Fibroblast of villous mesenchyme (primary cell): ENCODE data around the gene GLIS1. TPM values are rescaled to one million over a fixed set of nuclear protein-coding genes. Genes with fewer than 3 reads are reported as not detected.

ENCODE experiments used
- DNase-seq: peaks from one replicate; pipeline ENCODE4 v3.0.0-alpha.2; 2010; ENCODE audit warnings: low read depth
- H3K4me3 ChIP-seq: 2 replicates; pipeline ENCODE4 v1.5.1; 2011; ENCODE audit warnings: low read depth, mild to moderate bottlenecking, low read length
- total RNA-seq: library from RNA; depleted of rRNA; stranded (reverse); fragments of >200 nt; gene quantifications from 2 replicates; pipeline ENCODE4 v1.2.3, GENCODE V29; 2012
- TF ChIP-seq, protein P1 (sequence below): IDR thresholded peaks from 2 replicates; pipeline ENCODE4 v1.5.1; 2012; ENCODE audit warnings: low read depth, mild to moderate bottlenecking, low read length; ENCODE audit not compliant: insufficient read depth

The GLIS1 gene
- total RNA-seq, 1 donor = 0.43 TPM

DNA sequence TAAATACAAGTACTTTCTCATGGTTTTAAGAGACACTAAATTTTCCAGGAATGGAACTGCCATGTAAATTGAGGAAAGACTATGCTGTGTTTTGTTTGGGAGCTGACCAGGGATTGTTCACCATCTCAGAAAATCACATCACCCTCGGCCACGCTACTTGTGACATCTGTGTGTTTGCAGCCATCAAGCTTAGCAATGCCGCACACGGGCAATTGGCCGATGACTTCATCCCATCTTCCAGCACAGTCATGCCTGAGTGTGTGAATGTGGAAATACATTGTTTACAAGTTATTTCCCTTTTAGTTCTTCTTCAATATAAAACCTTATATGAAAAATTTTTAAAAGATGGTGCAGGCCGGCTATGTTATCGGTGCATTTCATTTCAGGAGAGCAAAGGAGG lies 121.6 kb downstream of the GLIS1 start:
- no peak for DNase-seq
- TF ChIP-seq, protein P1, sequence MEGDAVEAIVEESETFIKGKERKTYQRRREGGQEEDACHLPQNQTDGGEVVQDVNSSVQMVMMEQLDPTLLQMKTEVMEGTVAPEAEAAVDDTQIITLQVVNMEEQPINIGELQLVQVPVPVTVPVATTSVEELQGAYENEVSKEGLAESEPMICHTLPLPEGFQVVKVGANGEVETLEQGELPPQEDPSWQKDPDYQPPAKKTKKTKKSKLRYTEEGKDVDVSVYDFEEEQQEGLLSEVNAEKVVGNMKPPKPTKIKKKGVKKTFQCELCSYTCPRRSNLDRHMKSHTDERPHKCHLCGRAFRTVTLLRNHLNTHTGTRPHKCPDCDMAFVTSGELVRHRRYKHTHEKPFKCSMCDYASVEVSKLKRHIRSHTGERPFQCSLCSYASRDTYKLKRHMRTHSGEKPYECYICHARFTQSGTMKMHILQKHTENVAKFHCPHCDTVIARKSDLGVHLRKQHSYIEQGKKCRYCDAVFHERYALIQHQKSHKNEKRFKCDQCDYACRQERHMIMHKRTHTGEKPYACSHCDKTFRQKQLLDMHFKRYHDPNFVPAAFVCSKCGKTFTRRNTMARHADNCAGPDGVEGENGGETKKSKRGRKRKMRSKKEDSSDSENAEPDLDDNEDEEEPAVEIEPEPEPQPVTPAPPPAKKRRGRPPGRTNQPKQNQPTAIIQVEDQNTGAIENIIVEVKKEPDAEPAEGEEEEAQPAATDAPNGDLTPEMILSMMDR = no peak
- H3K4me3 ChIP-seq = no peak overlapping the region

DNA sequence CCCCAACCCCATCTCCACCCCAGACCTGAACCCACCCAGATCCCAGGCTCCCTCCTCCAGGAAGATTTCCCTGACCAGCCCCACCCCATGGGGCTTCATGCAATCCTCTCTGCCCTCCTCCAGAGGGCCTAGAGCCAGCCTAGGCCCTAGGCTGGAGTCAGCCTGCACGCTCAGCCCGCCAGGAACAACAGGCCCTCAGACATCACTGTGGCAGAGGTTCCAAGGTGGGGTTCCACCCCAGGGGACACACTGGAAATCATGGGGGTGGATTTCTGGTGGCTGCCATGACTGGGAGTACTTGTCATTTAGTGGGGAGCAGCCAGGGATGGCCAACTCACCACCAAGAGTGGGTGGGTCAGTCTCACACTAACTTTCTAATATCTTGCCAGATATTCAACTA lies 122.0 kb downstream of the GLIS1 start:
- DNase-seq = no peak
- H3K4me3 ChIP-seq = no peak overlapping the region
- TF ChIP-seq, protein P1 = peak; percentile 11

DNA sequence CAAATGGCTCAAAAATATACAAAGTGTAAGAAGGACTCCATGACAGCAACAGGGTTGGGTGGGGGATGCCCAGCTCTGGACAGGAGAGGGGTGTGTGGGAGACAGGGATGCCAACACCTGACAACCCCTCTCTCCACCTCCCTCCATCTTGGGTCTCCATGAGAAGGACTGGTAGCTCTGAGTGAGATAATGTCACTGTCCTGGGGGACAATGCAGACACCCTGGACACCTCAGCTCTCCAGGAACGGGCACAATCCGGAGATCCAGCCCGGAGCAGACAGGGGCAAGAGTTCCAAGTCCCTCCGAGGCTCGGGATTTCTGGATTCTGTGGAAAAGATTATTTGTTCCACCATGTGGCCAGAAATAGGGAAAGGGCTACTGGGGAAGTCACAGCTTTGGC lies 122.5 kb downstream of the GLIS1 start:
- no peak for DNase-seq
- no peak overlapping the region for H3K4me3 ChIP-seq
- TF ChIP-seq, protein P1 = no peak

DNA sequence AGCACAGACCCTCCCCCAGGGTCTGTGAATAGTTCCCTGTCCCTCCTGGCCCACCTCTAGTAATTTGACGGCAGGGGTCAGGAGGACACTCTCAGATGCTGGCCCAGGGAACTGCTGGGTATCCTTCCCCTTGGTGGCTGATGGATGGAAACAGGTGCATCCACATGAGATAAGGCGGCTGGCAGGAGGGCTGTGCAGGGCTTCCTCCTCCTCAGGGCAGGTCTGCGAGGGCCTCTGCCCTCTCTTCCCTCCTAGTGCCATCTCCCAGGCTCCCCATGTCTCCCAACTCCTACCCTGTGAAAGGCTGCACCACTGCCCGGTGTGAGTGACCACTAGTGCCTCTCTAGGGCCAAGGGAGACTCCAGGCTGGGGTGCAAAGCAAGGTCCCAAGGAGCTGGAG lies 123.9 kb downstream of the GLIS1 start:
- DNase-seq = no peak

DNA sequence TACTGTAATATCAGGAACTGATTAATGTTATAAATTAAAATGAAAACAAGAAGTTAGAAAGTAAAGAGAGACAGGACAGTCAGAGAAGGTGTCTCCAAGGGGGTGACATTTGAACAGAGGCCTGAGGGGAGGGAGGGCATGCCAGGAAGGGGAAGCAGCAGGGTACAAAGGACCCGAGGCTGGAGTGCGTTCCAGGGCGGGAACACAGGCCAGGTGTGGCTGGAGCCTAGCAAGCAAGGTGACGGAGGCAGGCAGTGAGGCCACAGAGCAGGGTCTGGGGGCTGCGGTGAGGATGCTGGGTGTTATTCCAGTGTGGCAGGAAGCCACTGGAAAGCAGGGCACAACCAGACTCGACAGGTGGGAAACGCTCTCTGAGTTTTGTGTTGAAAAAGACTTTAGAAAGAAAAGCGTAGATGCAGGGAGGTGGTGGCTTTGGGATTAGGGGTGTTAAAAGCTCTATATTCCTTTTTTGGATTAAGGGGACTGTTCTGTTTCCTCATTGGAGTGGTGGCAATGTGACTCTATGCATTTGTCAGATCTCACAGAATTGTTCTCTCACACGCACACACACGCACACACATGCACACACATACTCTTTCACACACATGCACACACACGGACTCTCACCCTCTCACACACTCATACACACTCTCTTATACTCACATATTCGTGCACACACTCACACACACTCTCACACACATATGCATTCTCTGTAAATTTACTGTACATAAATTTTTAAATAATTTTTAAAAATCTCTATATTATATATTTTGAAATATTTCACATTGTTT lies 124.5 kb downstream of the GLIS1 start:
- TF ChIP-seq, protein P1 = no peak
- no peak overlapping the region for H3K4me3 ChIP-seq
- no peak for DNase-seq

More for the DNA sequence above, 123.9 kb downstream of the GLIS1 start:
- TF ChIP-seq, protein P1 = no peak
- no peak overlapping the region for H3K4me3 ChIP-seq

DNA sequence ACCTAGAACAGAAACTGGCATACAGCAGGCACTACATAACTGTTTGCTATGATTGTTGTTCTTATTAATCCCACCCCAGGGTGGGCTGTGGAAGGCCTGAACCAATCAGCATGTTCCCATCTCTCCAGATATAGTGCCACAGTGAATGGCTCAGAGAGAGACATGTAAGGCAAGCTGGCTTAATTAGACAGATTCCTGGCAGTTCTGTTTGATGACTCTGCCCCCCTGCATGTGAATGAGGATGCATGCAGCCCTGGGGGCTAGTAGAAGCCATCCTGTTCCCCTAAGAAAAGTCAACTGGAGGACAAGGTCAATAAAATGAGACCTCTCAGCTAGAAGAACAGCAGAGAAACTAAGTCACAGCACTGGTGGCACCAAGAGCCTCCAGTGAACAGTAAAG lies 130.3 kb downstream of the GLIS1 start:
- no peak for DNase-seq
- TF ChIP-seq, protein P1 = no peak
- H3K4me3 ChIP-seq = no peak overlapping the region

DNA sequence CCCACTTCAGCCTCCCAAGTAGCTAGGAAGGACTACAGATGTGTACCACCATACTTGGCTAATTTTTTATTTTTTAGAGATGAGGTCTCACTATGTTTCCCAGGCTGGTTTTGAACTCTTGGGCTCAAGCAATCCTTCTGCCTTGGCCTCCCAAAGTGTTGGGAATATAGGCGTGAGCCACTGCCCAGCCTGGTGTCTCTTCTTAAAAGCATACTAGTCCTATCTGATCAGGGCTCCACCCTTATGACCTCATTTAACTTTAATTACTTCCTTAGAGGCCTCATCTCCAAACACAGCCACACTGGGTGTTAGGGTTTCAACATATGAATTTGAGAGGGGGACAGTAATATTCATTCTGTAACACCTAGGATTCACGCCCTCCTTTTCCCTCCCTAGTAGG lies 130.9 kb downstream of the GLIS1 start:
- DNase-seq = no peak
- TF ChIP-seq, protein P1 = no peak
- no peak overlapping the region for H3K4me3 ChIP-seq
